Left ventricle myocardium superior (tissue), 1 donor: ENCODE data around the gene PRKN. TPM values are rescaled to one million over a fixed set of nuclear protein-coding genes. Genes with fewer than 3 reads are reported as not detected.

Experiments
- ATAC-seq: fragments of 200-7000 bp; cut with Tn5 transposase; one replicate; pipeline ENCODE4 v1.9.1; 2020; ENCODE audit warnings: mild to moderate bottlenecking, moderate library complexity
- DNase-seq: peaks from one replicate; pipeline ENCODE4 v3.0.0-alpha.2; 2020
- intact Hi-C: fragments of 100-400 bp; cut with micrococcal nuclease; formaldehyde crosslinking; loops from one replicate; pipeline ENCODE4 v1.11.0; 2022
- total RNA-seq: library from RNA; stranded (reverse); fragmentation: NEBNext Ultra II Directional; extraction: Animal tissue kit (Norgen Biotek cat#: 25700); gene quantifications from one replicate; pipeline ENCODE4 v1.2.1, GENCODE V29; 2021
- donor health status: DM: no; HTN: yes; CAD: no; lungs with severe emphysema.

The PRKN gene
- total RNA-seq, 1 donor from 2014 or later = 23.1 TPM

DNA sequence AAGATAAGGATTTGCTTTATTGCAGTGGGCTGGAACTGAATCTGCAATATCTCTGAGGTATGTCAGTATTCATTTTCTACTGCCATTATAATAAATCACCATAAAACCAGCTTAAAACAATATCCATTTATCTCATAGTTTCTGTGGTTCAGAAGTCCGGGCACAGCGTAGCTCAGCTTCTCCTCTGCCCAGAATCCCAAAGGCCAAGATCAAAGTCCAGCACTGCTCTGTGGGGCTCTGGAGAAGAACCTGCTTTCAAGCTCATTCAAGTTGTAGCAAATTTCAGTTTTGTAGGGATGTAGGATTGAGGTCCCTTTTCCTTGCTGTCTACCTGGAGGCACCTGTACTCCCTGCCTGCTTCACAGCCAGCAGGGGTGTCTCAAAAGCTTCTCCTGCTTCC, 1113.9 kb downstream of the PRKN start:
- intact Hi-C loops = no loop called here
- ATAC-seq = no peak

DNA sequence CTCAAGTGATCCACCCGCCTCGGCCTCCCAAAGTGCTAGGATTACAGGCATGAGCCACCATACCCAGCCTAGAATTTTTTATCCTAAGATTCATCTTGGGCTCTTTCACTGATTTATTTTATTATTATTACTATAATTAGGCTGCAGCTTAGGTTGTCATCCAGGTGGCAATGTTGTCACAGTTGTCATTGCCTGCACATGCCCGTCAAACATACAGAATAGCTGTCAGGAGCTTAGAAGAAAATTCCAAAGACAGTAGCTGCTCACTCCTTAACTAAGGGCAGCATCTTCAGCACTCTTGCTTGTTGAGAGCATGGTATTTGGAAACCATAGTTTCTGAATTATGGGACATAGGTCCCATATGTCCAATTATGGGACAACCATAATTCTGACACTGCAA, 1118.8 kb downstream of the PRKN start:
- no peak for ATAC-seq
- DNase-seq = no peak
- intact Hi-C loops = no loop called here

More for the DNA sequence above, 1113.9 kb downstream of the PRKN start:
- DNase-seq = no peak

DNA sequence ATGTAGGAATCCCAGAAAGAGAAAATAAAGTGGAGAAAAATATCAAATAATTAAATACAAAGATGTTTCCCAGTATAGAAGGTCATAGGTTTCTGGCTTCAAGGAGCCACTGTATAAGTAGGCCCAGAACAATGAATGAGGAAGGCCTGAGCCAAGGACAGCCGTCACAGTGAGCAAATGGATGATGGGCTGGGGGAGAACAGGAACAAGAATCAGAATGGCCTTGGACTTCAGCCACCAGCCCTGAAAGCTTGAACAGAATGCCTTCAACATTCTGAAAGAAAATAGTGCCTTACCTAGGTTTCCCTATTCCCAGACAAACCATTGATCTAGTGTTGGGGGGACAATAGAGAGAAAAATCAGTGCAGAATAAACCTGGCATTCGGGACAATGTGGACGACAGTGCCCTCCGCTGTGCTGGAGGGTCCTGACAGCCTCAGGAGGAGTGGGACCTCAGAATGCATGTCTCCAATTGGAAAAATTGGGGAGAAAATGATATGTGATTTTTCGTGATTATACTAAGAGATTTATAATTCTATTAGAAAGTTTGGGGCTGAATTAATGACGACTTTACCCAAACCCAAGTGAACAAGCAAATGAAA, 1119.8 kb downstream of the PRKN start:
- intact Hi-C loops = no loop called here
- no peak for DNase-seq
- no peak for ATAC-seq

DNA sequence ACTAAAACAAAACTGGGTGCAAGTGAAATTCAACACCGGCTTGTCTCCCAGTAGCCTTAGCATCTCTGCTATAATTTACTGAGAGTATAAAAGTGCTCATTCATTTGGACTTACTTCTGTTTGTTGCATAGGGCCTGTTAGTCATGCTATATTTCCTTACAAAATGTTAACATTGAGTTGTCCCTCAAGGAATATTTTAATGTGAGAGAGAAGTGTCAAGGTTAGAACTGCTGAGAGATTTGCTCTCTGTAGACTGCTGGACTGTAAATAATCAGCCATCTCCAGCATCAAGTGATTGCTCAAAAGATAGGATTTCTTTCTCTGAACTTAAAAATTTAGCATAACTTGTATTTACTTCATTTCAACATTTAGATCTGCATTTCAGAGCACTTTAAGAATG, 1125.2 kb downstream of the PRKN start:
- no peak for DNase-seq
- ATAC-seq = no peak
- intact Hi-C loops = no loop called here

DNA sequence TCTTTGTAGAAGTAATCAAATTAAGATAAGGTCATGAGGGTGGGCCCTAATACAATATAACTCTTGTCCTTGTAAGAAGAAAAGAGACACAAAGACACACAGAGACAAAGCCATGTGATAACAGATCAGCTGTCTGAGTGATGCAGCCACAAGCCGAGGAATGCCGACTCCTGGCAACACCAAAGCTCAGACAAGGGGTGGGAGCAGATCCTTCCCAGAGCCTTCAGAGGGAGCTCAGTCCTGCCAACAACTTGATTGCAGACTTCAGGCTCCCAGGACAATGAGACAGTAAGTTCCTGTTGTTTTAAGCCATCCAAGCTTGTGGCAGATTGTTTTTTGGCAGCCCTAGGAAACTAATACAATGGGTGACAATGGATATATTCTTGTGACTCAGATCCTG, 1128.7 kb downstream of the PRKN start:
- ATAC-seq (no peak), DNase-seq (no peak)
- intact Hi-C loops = no loop called here

DNA sequence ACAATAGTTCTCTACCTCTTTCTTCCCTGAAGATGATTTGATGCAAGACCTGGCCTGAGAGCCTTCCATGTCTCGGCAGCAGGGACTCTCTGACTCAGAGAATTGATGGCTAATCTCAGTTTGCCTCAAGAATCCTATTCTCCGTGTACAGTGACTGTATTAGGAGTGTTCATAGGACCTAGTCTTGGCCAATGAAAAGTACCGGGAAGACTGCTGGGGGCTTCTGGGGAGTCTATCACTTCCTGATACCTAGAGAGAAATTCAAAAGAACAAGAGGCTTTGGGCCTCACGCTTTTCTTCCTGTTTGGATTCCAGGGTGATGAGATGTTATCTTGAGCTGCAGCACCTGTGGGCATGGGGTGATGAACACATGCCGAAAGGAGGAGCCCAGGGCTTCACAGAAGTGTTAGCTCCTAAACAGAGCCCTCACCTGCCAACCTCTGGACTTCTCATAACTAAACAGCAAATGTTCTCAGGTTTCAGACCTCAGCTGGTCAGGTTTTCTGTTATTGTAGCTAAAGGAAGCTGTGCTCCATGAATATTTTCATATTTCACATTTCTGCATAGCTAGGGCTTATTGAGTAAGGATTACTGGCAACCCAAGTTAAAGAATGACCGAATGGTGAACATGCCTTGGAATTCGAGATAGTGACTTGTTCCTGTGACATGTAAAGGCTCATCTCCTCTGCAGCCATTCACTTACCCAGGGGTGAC, 1130.6 kb downstream of the PRKN start:
- ATAC-seq (no peak), DNase-seq (no peak)
- intact Hi-C loops = no loop called here

DNA sequence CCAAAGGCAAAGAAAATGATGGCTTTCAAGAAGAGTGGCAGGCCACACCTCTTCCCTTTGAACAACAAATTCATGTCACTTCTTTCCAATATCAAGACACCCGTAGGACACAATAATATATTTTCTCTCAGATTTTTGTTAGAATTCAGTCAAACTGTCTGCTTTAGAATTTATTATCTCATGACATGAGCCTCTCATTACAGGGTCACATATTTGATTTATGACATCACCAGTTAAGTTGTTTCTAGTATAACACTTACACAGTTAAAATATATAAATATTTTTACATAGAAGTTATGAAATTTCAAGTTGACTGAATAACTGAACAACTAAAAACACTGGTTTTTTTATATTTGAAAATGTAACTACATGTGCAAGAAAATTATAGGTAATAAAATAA, 1133.2 kb downstream of the PRKN start:
- ATAC-seq = no peak
- no peak for DNase-seq
- intact Hi-C loops = no loop called here

DNA sequence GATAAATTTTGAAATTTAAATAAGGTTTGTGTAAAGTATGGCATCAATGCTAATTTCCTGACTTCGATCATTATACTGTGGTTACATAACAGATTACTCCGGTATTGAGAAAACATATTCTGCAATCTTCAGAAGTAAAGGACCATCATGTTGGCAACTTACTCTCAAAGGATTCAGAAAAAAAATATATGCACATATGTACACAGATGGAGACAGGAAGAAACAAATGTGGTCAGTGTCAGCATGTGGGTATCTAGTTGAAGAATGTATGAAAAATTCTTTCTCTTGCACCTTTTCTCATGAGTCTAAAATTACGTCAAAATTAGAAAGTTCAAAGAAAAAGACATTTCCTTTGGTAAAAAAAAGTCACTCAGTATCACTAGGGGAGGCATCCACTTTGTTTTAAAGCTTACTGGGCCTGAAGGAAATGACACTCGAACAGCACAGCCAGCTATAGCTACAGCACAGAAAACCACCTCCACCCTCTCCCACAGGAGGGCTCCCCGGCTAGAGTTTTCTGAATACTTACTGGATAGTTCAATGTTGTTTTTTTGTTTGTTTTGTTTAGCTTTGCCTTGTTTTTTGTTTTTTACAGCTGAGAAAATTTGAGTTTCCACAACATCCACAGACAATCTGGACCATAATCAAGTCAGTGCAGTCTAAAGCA, 1136.5 kb downstream of the PRKN start:
- intact Hi-C loops = no loop called here
- ATAC-seq = no peak
- no peak for DNase-seq

DNA sequence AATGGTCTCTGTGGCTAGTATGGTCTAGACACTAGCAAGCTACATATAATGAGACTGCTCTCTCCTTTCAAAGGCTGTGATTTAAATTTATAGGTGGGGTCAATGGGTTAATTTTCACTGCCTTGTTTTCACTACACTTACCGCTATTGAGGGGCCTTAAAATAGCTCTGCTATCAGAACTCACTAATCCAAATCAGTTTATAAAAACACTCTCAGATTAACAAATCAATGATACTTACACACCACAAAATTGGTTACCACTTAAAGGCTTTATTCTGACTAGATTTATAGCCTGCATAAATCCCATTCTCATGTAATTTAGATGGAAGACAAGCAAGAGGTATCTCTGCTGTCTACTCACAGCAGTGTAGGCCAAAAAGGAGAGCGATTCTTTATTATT, 1140.7 kb downstream of the PRKN start:
- intact Hi-C loops = no loop called here
- DNase-seq (no peak), ATAC-seq (no peak)

DNA sequence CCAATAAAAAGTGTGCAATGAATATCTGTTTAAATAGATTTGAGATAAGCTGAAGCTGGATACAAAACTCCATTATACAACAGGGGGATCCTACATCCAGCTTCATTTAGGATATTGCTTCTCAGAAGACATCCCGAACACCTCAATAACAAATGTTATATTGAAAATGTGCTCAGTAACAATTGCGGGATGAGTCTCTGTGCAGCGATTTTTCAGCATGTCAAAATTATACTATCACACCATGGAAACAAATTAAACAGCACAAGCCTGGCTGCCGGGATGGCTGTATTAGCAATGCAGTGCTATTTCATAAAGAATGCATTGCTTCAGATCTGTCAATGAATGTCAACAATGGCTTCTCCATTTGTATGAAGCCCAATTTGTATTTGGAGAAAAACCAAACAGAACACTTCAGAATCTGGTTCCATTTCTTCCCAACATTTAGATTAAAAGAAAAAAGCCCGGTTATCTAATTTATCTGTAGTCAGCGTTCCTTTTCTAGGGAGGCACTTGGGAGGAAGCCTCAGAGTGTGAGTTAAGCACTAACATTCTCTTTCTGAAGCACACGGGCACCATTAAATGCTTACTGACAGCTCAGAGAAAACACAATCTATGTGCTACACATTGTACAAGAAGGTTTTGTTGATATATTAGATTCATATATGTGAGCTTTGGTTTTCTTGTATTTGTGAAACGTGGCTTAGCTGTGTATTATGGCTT, 1142.8 kb downstream of the PRKN start:
- intact Hi-C loops = no loop called here
- DNase-seq (no peak), ATAC-seq (no peak)

DNA sequence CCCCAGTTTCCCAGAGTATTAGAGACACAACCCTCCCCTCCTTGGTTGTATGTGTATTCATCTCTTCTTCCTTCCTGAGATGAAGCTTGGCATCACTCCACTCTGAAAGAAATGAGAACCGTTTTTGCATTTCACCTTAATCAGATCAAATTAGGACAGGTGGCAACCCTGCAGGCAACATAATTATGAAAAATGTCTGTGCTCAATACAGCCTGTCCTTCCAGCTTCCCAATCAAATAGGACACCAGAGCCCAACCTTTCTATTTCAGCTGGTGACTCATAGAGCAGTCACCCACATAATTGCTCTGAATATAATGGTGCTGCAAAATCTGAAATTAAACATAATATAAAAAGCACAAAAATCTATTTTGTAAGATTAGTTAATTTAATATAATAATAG, 1143.5 kb downstream of the PRKN start:
- ATAC-seq (no peak), DNase-seq (no peak)
- intact Hi-C loops = no loop called here

DNA sequence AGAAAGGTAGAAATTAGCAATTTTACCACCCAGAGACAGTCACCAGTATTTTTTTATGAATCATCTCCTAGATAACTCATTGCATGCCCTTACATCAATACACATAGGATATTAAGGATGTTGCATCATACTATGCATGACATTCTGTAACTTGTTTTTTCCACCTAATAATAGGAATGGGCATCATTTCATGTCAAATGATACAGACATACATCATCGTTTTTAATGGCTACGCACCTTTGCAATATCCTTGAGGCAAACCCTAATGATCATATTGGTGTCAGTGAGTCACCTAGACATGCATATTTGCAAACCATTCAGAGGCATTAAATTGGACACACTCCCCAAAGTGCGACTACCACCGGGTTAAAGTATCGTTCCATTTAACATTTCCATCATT, 1144.0 kb downstream of the PRKN start:
- DNase-seq (no peak), ATAC-seq (no peak)
- intact Hi-C loops = no loop called here

DNA sequence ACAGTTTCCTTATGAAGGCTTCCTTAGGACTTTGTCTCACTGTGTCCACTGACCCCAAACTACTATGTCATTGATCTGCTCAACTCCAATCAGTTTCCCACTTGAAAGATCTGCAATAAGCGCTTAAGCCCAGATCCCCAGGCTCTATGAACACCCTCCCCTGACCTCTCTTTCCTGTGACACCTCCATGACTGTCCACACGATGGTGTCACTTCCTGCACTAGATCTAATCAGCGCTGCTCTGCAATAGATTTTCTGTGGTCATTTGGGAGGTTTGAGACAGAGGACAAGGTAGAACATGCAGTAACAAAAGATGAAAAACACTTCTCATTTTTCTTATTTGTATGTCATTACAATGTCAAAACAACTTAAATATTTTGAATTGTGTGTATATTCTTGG, 1149.1 kb downstream of the PRKN start:
- intact Hi-C loops = no loop called here
- no peak for DNase-seq
- no peak for ATAC-seq

DNA sequence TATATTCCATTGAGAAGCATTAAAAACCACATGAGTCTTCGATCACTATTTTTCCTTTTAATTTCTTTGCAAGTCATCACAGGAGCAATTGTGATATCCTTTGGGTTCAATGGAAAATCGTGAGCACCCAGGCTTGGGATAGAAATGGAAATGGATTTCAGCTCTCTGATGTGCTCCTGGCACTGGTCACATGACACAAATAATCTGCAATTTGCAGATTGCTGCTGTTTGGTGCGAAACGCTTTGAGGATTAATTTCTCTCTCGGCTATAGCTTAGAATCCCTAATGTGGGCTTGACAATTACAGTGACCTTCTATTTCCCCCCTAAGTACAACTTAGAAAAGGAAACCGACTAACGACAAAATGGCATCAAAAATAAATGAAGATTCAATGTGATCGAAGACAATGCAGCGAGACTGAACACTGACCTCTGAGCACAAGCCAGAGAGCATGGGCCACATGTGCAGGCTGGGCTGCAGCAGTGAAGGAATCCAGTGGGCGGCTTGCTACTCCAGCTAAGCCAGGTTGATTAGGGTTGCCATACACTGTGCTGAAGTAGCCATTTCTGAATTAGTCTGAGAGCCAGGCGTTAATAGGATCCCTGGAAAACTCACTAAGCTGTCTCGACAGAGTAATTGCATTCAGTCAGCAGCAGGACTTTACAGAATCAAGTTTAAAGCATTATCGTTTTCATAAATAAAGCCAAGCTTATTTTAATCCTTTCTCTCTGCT, 1151.9 kb downstream of the PRKN start:
- ATAC-seq = no peak
- DNase-seq = no peak
- intact Hi-C loops = no loop called here

DNA sequence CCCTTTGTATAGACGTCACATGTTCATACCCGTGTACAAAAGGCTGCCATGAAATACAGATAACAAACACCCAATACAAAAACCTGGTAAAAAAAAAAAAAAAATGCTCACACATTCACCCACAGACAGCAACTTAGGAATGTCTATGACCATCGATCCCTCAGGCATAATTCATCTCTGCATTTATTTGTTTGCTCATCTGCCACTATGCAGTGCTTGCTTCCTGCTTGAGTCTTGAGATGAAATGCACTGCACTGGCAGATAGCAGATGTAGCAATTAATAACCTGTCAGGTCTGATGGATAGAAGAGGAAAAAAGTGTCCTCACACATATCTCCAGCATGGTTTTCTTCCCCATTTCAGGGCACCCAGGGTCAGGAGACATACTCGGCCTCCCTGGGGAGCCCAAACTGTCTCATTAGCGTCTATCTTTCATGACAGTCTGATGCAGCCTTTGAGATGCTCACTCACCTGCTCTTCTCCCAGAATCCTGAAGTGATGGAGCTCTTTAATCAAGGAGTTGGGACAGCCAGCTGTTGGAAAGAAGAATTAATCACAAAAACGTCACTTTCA, 1158.6 kb downstream of the PRKN start:
- intact Hi-C loops = no loop called here
- ATAC-seq (no peak), DNase-seq (no peak)

DNA sequence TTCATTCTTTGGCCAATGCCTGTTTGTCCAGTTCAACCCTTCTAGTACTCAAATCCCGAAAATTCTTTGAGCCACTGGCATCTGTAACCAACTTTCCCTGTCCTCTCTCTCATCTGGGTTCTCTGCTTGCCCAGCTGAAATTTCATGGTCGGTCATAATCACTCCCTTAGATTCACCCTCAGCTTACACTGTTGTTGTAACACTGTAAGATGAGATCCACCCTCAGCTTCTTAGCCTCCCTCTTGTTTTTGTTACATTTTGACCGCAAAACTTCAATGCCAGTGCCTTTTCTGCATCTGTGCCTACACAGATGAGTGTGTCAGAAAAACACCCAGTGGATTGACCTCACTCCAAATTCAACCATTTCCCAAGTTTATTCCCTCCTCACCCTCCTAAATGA, 1162.6 kb downstream of the PRKN start:
- ATAC-seq (no peak), DNase-seq (no peak)
- intact Hi-C loops = no loop called here

DNA sequence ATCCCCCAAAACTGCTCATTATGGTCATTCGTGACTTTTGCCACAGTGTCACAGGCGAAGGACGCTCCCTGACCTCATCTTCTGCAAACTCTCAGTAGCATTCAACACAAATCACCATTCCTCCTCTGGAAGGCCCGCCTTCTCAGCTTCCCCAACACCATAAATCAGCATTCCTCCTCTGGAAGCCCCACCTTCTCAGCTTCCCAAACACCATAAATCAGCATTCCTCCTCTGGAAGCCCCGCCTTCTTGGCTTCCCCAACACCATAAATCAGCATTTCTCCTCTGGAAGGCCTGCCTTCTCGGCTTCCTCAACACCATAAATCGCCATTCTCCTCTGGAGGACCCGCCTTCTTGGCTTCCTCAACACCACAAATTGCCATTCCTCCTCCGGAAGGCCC, 1165.7 kb downstream of the PRKN start:
- intact Hi-C loops = no loop called here
- no peak for ATAC-seq

DNA sequence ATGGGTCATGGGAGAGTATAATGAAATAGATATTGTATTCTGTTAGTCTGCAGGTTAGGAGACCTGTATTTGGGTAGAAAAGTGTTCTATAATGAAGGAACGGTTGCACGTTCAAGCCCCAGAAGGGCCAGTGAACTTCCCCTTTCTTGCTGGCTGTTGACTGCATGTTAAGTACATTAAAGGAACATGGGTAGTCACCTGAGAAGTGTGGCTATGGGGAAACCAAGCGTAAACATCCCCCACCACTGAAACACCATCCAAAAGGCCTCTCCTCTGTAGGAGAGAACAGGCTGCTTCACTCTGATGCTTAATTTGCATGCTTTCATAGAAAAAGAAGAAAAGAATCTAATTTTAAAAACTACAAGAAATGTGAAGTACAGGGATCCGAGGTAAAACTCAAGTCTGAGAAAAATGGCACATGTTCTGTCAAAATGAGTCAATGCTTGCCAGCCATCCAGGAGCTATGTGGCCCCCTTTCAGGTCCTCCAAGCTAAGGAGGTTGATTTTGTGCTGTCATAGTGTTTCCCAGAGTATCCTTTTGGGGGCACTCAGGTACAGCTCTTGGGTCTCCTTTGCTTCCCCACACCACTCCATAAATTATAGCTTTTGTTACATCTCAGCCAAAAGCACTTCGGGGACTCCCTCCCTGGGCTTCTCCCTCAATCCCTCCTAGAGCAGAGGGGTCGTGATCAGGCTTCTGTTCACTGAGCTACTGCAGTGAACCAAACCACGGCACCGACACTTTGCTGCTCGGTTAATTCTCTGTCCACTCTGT, 1170.0 kb downstream of the PRKN start:
- no peak for DNase-seq
- intact Hi-C loops = no loop called here
- ATAC-seq = no peak

More for the DNA sequence above, 1165.7 kb downstream of the PRKN start:
- DNase-seq = no peak

DNA sequence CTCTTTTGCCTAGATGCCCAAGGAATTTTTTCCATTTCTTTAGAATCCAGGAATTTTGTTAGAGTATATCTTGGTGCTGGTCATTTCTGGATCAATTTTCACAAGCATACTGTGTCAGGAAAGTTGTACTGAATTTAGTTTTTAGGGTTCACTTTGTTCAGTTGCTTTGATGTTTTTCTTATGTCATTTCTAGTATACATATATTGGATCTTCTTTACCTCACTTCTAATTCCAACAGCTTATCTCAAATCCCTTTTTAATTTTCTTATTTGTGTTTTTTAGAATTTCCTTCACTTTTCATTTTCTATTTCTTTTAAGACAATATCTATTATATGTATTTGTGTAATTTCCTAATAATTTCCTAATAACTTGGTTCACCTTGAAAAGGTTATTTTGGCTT, 1172.7 kb downstream of the PRKN start:
- ATAC-seq = no peak
- no peak for DNase-seq
- intact Hi-C loops = no loop called here
